Measurements from ENCODE around the gene PCBP3. TPM values are rescaled to one million over a fixed set of nuclear protein-coding genes. Genes with fewer than 3 reads are reported as not detected.

PCBP3 gene
- total and polyA plus RNA-seq, 4 donors: 0.36 to 1.6 (median 0.42) TPM

DNA sequence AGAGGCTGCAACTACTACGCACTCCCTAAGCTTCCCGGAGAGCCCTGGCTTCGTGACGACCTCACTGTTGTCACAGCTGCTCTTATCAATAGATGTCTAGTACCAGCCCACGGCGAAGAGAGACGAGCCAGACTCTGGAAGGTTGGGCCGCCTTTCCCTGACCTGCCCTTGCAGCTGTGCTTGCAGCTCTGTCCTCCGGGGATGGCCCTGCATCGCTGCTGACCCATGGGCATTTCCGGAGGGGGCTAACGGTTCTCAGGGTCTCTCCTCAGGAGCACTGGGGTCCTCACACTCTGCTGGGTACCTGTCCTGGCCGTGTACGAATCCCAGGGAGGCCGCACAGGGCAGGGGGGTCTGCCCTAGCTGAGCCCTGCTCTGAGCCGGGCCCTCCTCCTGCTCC, 244.3 kb downstream of the PCBP3 start:
- H3K36me3 ChIP-seq (ENCODE audit: control insufficient read depth in 4 of 4, insufficient read depth in 3 of 4, low read depth in 1 of 4, low read length in 3 of 4): no peaks in the 10 kb centered on the region
- H3K27me3 ChIP-seq (ENCODE audit: control insufficient read depth in 4 of 4, insufficient read depth in 4 of 4, low read length in 3 of 4): peaks cover 0 to 2% (median 0%) of the 10 kb centered on the region in 4 donors
- WGBS: 61% methylated on average over 16 of the region's 16 CpGs
- H3K4me1 ChIP-seq (ENCODE audit: control insufficient read depth in 4 of 4, insufficient read depth in 4 of 4, low read length in 3 of 4): peaks cover 0 to 4% (median 0%) of the 10 kb centered on the region in 4 donors
- no peak for TF ChIP-seq TAF1 (conservative IDR thresholded peaks at IDR 0.05)
- TF ChIP-seq, protein P1, sequence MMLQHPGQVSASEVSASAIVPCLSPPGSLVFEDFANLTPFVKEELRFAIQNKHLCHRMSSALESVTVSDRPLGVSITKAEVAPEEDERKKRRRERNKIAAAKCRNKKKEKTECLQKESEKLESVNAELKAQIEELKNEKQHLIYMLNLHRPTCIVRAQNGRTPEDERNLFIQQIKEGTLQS (IDR thresholded peaks at IDR 0.05): no peak
- TF ChIP-seq, protein P2, sequence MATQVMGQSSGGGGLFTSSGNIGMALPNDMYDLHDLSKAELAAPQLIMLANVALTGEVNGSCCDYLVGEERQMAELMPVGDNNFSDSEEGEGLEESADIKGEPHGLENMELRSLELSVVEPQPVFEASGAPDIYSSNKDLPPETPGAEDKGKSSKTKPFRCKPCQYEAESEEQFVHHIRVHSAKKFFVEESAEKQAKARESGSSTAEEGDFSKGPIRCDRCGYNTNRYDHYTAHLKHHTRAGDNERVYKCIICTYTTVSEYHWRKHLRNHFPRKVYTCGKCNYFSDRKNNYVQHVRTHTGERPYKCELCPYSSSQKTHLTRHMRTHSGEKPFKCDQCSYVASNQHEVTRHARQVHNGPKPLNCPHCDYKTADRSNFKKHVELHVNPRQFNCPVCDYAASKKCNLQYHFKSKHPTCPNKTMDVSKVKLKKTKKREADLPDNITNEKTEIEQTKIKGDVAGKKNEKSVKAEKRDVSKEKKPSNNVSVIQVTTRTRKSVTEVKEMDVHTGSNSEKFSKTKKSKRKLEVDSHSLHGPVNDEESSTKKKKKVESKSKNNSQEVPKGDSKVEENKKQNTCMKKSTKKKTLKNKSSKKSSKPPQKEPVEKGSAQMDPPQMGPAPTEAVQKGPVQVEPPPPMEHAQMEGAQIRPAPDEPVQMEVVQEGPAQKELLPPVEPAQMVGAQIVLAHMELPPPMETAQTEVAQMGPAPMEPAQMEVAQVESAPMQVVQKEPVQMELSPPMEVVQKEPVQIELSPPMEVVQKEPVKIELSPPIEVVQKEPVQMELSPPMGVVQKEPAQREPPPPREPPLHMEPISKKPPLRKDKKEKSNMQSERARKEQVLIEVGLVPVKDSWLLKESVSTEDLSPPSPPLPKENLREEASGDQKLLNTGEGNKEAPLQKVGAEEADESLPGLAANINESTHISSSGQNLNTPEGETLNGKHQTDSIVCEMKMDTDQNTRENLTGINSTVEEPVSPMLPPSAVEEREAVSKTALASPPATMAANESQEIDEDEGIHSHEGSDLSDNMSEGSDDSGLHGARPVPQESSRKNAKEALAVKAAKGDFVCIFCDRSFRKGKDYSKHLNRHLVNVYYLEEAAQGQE (IDR thresholded peaks at IDR 0.05): no peak
- no peak for TF ChIP-seq HNF4A (conservative IDR thresholded peaks at IDR 0.05)
- TF ChIP-seq, protein P3, sequence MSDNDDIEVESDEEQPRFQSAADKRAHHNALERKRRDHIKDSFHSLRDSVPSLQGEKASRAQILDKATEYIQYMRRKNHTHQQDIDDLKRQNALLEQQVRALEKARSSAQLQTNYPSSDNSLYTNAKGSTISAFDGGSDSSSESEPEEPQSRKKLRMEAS (IDR thresholded peaks at IDR 0.05): no peak
- TF ChIP-seq JUND (IDR thresholded peaks at IDR 0.05): no peak
- TF ChIP-seq, protein P4, sequence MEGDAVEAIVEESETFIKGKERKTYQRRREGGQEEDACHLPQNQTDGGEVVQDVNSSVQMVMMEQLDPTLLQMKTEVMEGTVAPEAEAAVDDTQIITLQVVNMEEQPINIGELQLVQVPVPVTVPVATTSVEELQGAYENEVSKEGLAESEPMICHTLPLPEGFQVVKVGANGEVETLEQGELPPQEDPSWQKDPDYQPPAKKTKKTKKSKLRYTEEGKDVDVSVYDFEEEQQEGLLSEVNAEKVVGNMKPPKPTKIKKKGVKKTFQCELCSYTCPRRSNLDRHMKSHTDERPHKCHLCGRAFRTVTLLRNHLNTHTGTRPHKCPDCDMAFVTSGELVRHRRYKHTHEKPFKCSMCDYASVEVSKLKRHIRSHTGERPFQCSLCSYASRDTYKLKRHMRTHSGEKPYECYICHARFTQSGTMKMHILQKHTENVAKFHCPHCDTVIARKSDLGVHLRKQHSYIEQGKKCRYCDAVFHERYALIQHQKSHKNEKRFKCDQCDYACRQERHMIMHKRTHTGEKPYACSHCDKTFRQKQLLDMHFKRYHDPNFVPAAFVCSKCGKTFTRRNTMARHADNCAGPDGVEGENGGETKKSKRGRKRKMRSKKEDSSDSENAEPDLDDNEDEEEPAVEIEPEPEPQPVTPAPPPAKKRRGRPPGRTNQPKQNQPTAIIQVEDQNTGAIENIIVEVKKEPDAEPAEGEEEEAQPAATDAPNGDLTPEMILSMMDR (IDR thresholded peaks at IDR 0.05; ENCODE audit: low read depth, low read length, missing input control): no peak
- no peak for TF ChIP-seq RXRA (IDR thresholded peaks at IDR 0.05)
- TF ChIP-seq FOXA2 (IDR thresholded peaks at IDR 0.05): no peak
- TF ChIP-seq, protein P5, sequence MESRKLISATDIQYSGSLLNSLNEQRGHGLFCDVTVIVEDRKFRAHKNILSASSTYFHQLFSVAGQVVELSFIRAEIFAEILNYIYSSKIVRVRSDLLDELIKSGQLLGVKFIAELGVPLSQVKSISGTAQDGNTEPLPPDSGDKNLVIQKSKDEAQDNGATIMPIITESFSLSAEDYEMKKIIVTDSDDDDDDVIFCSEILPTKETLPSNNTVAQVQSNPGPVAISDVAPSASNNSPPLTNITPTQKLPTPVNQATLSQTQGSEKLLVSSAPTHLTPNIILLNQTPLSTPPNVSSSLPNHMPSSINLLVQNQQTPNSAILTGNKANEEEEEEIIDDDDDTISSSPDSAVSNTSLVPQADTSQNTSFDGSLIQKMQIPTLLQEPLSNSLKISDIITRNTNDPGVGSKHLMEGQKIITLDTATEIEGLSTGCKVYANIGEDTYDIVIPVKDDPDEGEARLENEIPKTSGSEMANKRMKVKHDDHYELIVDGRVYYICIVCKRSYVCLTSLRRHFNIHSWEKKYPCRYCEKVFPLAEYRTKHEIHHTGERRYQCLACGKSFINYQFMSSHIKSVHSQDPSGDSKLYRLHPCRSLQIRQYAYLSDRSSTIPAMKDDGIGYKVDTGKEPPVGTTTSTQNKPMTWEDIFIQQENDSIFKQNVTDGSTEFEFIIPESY (IDR thresholded peaks at IDR 0.05): no peak
- no peak for TF ChIP-seq RAD21 (IDR thresholded peaks at IDR 0.05)
- TF ChIP-seq SP1 (IDR thresholded peaks at IDR 0.05): no peak
- TF ChIP-seq EGR1 (IDR thresholded peaks at IDR 0.05; ENCODE audit: low read depth in 2 of 2): no peak
- no peak for TF ChIP-seq FOXA1 (IDR thresholded peaks at IDR 0.05)
- no peak overlapping the region for H3K9ac ChIP-seq (ENCODE audit: low read depth in 1 of 2, low read length in 2 of 2)
- no peak for DNase-seq (ENCODE audit: low spot score)
- no peaks in the 10 kb centered on the region for H3K9me3 ChIP-seq (ENCODE audit: control insufficient read depth in 4 of 4, low read length in 3 of 4)
- H3K27ac ChIP-seq (ENCODE audit: low read depth in 1 of 2, low read length in 2 of 2): no peak overlapping the region
- no peak overlapping the region for H3K4me3 ChIP-seq (ENCODE audit: low read depth in 1 of 3, low read length in 3 of 3)

DNA sequence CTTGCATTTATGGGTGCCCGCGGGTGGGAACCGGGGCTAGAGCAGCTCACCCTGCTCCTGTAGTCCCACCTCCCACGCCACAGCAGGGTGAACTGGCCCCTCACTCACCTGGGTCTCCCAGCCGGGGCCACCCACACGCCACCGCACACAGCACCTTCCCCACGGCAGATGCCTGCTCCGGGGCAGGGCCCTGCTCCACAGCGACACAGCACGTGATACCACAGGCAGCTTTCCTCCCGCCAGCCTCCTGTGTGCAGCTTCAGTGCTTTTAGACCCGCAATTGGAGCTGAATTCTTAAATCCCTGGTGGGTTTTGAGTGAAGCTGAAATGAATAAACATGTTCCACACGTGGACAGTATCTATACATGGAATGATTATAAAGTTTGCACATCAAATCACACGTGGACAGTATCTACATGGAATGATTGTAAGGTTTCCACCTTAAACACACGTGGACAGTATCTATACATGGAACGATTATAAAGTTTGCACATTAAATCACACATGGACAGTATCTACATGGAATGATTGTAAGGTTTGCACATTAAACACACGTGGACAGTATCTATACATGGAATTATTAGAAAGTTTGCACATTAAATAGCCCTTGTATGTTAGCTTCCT, 245.0 kb downstream of the PCBP3 start:
- no peak for TF ChIP-seq JUND (IDR thresholded peaks at IDR 0.05)
- TF ChIP-seq FOXA1 (IDR thresholded peaks at IDR 0.05): no peak
- TF ChIP-seq, protein P3 (IDR thresholded peaks at IDR 0.05): no peak
- TF ChIP-seq, protein P1 (IDR thresholded peaks at IDR 0.05): no peak
- TF ChIP-seq, protein P4 (IDR thresholded peaks at IDR 0.05; ENCODE audit: low read depth, low read length, missing input control): no peak
- TF ChIP-seq RAD21 (IDR thresholded peaks at IDR 0.05): no peak
- TF ChIP-seq TAF1 (conservative IDR thresholded peaks at IDR 0.05): no peak
- TF ChIP-seq YY1 (IDR thresholded peaks at IDR 0.05): no peak
- TF ChIP-seq HNF4A (conservative IDR thresholded peaks at IDR 0.05): no peak
- TF ChIP-seq EGR1 (IDR thresholded peaks at IDR 0.05; ENCODE audit: low read depth in 2 of 2): no peak
- Histone ChIP-seq H3K27ac (ENCODE audit: low read depth in 1 of 2, low read length in 2 of 2) (no peak overlapping the region), H3K4me1 (ENCODE audit: control insufficient read depth in 4 of 4, insufficient read depth in 4 of 4, low read length in 3 of 4) (peaks cover 0 to 4% (median 0%) of the 10 kb centered on the region in 4 donors), H3K9me3 (ENCODE audit: control insufficient read depth in 4 of 4, low read length in 3 of 4) (no peaks in the 10 kb centered on the region), H3K27me3 (ENCODE audit: control insufficient read depth in 4 of 4, insufficient read depth in 4 of 4, low read length in 3 of 4) (peaks cover 0 to 2% (median 0%) of the 10 kb centered on the region in 4 donors), H3K4me3 (ENCODE audit: low read depth in 1 of 3, low read length in 3 of 3) (no peak overlapping the region), H3K36me3 (ENCODE audit: control insufficient read depth in 4 of 4, insufficient read depth in 3 of 4, low read depth in 1 of 4, low read length in 3 of 4) (no peaks in the 10 kb centered on the region), H3K9ac (ENCODE audit: low read depth in 1 of 2, low read length in 2 of 2) (no peak overlapping the region)
- no peak for DNase-seq (ENCODE audit: low spot score)
- 76% methylated on average over 18 of the region's 18 CpGs for WGBS
